CD4-positive, alpha-beta T cell treated with Interleukin-12 subunit alpha and Interleukin-12 subunit beta, for 1 hour (primary cell): ENCODE data around the gene STIM2.

Experiments
- DNase-seq: peaks from one replicate; pipeline ENCODE4 v3.0.0-alpha.2; 2020

STIM2 gene

DNA sequence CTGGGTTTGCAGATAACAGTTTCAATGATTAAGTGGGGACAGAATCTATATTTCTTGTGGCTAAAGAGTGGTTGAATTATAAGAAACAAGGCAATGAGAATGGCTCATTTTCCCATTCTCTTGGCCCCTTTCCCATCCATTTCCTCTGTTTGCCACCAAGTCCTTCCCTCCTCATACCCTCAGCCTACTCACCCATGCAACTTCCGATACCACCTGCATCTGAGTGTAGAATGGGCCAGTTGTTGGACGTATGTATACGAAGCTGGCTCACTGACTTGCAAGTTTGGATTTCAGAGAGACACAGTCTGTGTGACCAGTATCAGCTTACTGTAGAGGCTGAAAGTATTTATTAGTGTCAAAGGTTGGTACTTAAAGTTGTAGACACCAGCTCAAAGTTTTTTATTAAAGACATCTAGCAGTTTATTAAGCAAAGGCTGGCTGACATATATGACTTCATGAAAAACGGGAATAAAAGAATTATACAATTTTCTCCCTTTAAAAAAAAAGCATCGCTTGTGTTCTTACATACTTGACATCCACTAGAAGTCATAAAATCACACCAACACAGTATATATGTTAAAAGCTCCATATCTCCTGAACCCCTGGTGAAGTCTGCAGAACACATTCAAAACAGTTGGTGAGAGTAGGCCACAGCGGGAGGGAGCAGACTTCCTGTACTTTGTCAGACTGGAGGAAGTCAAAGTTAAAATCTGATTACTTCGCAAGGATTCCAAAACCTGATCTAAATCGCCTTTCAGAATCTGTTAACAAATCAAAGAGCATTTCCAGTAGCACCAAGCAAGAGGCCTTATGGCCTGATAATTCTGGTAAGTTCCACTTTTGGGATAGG lies 22.4 kb upstream of the STIM2 start:
- no peak for DNase-seq

DNA sequence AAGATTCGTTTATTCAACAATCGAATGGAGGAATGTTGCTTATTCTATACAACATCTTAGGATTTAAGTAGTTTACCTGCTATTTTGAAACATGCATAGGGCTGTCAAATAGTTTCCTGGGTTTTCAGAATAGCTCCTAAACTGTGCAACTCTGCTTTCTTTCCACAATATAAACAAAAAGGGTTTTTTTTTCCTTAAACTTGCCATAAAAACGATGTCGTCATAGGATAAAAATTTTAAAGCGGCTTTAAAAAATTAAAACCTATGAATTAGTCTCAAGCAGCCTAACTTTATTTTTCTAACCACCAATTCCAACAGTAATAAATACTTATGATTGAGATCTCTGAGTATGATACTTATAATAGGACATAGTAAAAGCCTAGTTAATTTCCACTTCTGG lies 21.6 kb upstream of the STIM2 start:
- DNase-seq, result no peak

DNA sequence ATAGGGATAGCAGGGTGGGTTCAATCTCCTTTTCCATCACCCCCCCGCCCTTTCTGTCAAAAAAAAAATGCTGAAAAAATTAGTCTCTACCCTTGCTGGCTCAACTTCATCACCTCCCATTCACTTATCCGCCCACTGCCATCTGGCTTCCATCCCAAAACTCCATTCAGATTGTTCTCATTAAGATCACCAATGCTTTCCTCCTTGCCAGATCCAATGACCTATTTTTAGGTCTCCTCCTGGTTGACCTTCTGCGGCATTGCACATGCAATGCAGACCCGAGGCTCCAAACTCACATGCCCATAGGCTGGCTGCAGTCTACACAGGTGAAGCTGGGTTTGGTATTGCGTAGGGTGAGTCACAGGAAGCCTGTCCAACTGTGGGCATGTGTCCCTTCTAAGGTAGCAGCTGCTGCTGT lies 21.1 kb upstream of the STIM2 start:
- no peak for DNase-seq

GRCh38 chr4:26840786-26841185 lies 19.9 kb upstream of the STIM2 start:
- no peak for DNase-seq

DNA sequence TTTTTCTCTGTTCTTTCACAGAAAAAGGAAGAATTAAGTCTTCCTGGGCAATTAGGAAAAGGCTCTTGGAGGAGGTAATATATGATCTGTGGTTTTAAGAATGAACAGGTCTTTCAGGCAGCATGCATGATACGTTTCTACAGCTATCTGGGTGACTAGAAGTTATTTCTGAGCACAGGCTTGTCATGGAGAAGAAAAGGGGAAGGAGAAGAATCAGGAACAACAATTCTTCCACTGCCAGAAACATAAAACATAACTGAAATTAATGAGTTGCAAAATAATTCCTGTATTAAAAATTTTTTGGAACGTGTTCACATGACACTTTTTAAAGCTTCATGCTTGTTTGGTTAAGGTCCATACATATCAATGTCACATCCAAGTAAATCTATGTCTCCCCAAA lies 17.7 kb upstream of the STIM2 start:
- DNase-seq, result no peak

DNA sequence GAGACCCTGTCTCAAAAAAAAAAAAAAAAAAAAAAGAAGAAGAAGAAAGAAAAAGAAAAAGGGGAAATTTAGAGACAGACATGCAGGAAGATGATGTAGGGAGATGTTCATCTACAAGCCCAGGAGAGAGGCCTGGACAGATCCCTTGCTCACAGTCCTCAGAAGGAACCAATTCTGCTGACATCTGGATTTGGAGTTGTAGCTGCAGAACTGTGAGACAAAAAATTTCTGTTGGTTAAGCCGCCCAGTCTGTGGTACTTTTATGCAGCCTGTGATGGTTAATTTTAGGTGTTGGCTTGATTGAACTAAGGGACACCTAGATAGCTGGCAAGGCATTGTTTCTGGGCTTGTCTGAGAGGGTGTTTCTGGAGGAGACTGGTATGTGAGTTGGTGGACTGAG lies 10.1 kb upstream of the STIM2 start:
- DNase-seq, result no peak

DNA sequence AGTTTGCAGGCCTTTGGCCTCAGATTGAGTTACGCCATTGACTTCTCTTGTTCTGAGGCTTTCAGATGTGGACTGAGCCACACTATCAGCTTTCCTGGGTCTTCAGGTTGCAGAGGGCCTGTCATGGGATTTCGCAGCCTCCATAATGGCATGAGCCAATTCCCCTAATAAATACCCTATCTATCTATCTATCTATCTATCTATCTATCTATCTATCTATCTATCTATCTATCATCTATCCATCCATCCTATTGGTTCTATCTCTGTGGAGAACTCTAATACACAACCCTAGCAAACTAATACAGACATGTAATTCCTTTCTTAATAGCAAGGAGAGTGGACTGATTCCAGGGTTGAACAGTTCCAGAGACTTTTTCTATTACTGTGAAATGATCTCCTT lies 9.5 kb upstream of the STIM2 start:
- no peak for DNase-seq

DNA sequence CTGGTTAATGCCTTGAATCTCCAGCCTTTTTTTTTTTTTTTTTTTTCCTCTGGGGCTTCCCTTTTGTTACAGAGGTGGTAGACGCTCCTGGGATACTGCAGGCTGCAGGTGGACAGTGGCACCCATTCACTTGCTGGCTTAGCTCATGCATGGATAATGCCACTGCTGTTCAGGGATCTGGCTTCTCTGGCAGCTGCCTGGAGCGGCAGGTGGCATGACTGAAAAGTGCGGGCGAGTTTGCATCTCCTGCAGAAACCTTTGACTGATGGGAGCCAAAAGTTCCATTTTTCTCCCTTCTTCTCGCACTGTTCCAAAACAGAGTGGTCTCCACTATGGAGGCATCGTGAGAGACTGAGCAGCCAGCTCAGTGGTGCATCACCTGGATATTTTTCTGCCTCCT lies 5.9 kb upstream of the STIM2 start:
- no peak for DNase-seq

DNA sequence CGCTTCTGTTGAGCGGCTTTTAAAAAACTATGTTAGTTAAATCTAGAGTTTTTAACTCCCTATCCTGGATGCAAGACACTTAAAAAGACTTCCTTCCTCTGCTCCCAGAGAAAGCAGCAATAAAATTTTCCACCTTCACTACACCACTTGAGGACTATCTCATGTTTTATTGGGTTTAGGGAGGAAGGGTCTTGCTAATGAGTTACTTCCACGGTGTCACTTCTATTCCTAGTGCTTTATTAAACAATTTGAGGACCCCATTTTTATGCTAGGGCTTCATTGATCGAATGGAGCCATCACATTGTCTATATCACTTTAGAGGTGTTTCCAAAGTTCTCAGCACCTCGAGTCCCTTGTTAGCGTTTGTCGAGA lies 3.7 kb upstream of the STIM2 start:
- DNase-seq, result no peak

DNA sequence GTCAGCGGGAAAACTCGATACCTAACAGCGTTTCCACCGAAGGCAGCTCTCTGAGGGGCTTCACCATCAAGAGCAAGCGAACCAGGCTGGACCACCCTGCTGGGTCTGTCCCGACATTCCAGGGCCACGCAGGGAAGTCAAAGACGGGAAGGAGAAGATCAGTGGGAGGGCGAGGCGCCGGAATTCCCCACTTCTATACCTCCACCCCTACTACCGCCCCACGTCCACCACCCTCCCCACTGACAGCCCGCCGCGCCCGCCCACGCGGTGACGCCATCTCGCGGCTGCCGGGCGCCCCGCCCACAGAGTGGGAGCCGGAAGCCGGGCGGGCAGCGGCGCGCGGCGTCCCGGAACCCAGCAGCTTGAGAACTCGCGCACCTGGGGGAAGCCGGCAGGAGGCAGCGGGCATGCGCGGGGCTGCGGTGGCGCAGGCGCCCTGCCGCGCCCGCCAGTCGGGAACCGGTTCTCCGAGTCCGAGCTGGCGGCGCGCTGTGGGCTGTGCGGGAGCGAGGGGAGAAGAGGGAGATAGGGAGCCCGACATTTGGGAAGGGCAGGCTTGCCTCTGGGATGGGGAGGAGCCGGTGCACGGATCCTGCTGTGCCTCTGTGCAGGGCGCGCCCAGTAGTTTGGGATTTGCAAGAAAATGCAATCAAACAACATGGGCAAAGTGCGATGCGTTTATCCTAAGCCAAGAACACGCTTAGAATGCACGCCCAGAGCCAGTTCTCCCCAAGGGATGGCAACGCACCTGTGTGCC lies 3.2 kb upstream of the STIM2 start:
- DNase-seq, result peak; percentile 96

GRCh38 chr4:26858035-26858918 lies 2.4 kb upstream of the STIM2 start:
- no peak for DNase-seq

GRCh38 chr4:26858947-26859401 lies 1.7 kb upstream of the STIM2 start:
- DNase-seq, result no peak

- DNase-seq, result no peak
These were observed 882 bp upstream of the STIM2 start for GRCh38 chr4:26859762-26860156.

- peak; percentile 57 for DNase-seq
These were observed 337 bp downstream of the STIM2 start for GRCh38 chr4:26860922-26861433.

DNA sequence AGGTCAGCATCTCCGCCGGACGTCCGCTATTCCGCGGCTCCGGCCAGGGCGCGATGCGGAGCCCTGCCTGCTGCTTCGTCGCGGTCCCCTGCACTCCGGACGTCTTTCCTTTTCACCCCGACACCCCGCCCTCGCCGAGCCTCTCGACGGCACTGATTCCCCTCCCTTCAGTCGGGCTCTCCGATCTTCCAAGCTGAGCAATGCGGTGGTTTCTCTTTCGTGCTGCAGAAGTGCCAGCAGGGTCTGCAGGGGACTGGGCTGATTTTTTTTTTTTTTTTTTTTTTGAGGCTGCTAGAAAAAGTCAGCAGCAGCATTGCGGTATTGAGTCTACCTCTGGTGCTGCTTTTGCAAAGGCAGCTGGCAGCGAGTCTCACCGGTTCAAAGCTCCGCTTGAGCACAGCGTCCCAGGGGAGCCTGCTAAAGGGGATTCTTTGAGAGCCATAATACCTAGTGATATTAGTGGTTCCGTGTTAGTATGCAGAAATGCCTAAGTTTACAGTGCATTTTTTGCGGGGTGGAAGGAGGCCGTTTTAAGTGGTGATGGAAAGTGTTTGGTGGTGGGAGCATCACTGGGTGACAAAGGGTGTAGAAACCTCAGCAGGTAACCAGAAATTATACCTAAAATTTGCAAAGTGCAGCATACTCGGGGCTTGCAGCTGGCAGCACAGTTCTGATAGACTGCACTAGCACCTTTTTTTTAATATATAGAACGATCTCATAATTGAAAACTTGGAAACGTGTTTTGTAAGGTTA lies 969 bp downstream of the STIM2 start:
- DNase-seq, result peak; percentile 79

DNA sequence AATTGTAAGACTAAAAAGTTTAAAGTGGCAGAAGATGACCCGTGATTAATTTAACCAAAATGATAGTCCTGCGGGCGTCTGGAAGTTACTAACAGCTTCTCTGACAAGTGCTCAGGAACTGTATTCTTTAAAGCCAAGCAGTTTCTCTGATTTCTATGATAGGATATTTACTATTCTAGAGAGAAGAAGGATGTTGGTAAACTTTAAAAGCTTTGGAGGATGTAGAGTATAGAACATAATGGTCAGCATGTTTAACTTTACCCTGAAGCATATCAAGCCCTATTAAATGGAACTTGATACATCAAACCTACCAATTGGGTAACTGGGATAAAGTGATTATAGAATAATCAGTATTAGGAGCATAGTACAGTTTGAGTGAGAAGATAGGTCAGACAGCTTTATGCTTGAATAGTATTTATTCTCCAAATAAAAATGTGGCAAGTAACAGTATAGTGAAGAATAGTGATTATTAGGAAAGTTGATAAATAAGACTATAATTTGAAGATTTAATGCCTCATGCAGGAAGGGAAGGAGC lies 1.8 kb downstream of the STIM2 start:
- no peak for DNase-seq

DNA sequence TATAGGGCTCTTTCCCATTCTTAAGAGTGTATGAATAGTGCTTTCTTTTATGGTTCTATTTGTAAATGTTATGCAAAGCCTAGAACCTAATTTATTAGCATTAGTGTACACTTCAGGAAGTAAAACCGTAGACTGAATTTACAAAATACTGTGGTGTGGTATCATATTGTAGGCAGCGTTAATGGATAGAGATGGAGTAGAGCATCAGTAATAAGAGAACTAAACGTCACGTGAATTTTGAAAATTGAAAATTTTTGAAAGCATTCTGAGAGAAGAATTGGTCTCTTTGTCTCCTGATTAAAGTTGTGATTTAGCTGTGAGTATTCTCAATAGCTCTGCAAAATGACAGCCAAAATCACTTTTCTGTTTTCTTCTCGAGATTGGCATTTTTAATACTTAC lies 2.9 kb downstream of the STIM2 start:
- DNase-seq, result no peak

DNA sequence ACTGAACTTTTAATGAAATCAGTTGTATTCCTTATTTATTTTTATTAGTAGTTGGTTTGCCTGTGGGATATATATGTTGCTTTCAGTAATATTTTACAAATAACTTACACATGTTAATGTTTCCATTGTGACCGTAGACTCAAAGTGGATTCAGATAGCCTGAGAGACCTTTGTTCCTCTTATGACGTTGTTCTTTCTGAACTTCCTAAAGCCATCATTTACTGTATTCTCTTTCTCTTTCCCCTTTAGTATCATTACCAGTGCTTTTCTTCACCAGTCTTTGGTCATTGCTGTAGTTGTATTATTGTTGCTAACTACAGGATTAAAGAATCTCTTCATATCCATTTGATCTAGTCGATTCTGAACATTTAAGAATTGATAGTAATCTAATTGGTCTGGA lies 4.3 kb downstream of the STIM2 start:
- DNase-seq, result no peak

GRCh38 chr4:26866203-26866602 lies 5.6 kb downstream of the STIM2 start:
- DNase-seq, result no peak

GRCh38 chr4:26866781-26867180 lies 6.1 kb downstream of the STIM2 start:
- peak; percentile 48 for DNase-seq

DNA sequence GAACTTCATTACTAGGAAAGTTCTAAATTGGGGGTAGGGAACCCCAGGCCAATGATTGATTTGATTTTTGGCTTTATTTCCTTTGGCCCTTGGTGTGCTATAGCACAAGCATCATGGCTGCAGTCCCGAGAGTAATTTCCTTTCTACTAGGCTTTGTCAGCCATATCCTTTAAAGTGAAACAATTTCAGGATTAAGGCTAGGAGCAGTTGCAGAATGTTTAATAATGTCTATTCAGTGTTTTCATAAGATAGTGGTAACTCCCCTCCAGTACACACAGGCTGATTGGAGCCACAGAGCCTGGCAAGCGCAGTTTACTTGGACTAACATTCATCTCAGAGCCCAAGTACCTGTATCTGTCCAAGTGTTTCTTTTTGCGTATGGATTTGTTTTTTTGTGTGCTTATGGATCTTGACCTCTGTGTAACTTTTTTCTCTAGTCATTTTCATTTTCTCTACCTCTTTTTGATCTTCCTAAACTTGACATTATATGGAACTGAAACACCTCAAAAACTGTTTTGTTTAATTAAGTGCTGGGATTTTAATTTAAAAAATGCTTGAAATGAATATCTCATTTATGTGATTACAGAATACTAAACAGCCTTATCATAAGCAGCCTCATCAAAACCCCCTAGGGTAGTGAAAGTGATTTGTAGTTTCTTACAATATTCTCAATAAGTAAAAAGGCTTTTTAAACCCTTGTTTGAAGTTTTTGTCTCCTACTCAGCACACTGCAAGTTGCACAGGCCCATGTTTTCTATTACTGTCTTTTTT lies 7.5 kb downstream of the STIM2 start:
- DNase-seq, result no peak
